Fibroblast of the conjunctiva (primary cell): Measurements from ENCODE around the gene PTGER4.
A peak's percentile ranks its signal among the peaks of the same experiment; 100 is the strongest.
"Not testable (repeated sequence)": the region's sequence is repeated elsewhere in the genome, so short reads cannot be mapped to it uniquely, and the experiment has no call there.

ENCODE experiments used
- DNase-seq: peaks from one replicate; pipeline ENCODE4 v3.0.0-alpha.2; 2010; ENCODE audit warnings: low read depth

Gene PTGER4

DNA sequence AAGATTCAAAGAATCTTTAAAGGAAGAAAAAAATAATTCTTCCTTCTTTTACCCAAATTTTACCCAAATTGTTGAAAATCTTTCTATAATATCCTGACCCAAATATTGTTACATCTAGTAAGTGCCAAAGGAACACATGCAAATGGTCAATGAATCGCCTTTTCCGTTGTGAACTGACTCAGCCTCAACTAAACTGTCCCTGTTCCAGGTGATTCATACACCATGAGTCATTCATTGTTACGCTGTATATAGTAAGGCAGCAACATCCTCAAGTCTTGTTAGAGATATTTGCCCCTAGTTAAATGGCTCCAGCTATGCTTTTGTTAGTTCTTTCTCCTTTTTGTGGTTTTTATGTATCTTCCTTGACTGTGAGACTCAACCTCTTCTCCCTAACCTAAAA lies 9.7 kb downstream of the PTGER4 start:
- DNase-seq: peak; percentile 93

GRCh38 chr5:40690267-40690666 lies 10.6 kb downstream of the PTGER4 start:
- no peak for DNase-seq

DNA sequence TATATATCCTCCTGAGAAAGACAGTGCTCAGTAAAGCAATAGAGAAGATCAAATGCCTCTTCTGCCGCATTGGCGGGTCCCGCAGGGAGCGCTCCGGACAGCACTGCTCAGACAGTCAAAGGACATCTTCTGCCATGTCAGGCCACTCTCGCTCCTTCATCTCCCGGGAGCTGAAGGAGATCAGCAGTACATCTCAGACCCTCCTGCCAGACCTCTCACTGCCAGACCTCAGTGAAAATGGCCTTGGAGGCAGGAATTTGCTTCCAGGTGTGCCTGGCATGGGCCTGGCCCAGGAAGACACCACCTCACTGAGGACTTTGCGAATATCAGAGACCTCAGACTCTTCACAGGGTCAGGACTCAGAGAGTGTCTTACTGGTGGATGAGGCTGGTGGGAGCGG lies 12.2 kb downstream of the PTGER4 start:
- DNase-seq: no peak

DNA sequence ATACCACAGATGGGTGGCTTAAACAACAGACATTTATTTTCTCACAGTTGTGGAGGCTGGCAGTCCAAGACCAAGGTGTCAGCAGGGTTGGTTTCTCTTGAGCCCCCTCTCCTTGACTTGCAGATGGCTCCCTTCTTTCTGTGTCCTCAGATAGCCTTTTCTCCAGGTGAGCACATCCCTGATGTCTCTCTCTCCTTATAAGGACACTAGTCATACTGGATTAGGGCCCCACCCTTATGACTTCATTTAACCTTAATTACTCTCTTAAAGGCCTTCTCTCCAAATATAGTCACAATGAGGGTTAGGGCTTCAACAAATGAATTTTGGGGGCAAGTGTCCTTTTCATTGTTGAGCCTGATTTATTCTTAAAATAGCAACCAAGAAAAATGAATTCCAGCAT lies 14.7 kb downstream of the PTGER4 start:
- no peak for DNase-seq

GRCh38 chr5:40700116-40700782 lies 20.5 kb downstream of the PTGER4 start:
- no peak for DNase-seq

DNA sequence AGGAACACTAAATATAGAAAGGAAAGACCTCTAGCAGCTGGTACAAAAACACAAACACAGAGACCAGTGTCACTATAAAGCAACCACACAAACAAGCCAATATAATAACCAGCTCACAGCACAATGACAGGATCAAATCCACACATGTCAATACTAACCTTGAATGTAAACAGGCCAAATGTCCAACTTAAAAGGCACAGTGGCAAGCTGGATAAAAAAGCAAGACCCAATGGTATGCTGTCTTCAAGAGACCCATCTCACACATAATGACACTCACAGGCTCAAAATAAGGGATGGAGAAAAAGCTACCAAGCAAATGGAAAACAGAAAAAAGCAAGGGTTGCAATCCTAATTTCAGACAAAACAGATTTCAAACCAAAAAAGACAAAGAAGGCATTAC lies 22.3 kb downstream of the PTGER4 start:
- not testable (repeated sequence) for DNase-seq

- DNase-seq: not testable (repeated sequence)
Observed at GRCh38 chr5:40705484-40705883, 25.8 kb downstream of the PTGER4 start.

DNA sequence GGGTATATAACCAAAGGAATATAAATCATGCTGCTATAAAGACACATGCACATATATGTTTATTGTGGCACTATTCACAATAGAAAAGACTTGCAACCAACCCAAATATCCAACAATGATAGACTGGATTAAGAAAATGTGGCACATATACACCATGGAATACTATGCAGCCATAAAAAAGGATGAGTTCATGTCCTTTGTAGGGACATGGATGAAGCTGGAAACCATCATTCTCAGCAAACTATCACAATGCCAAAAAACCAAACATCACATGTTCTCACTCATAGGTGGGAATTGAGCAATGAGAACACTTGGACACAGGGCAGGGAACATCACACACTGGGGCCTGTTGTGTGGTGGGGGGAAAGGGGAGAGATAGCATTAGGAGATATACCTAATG lies 30.9 kb downstream of the PTGER4 start:
- DNase-seq: not testable (repeated sequence)

- no peak for DNase-seq
Observed at GRCh38 chr5:40714001-40714400, 34.3 kb downstream of the PTGER4 start.

DNA sequence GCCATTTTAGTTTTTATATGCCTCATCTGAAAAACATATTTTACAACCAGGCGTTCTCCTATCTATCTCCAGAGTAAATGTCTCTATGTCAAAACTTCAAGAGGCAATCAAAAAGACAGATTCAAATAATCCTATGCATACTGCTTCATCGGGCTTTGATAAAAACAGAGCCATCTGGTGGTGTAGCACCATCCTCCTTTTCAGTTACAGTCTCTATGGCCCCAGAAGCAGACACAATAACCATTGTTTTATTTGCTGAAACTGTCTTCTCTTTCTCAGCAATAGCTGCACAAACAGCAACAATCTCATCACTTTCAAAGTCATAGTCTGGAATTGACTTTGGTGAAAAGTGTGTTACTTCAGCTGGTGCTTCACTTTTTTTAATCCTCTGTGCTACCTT lies 36.3 kb downstream of the PTGER4 start:
- peak; percentile 10 for DNase-seq

GRCh38 chr5:40716590-40716989 lies 36.9 kb downstream of the PTGER4 start:
- DNase-seq: no peak

- peak; percentile 56 for DNase-seq
Observed at GRCh38 chr5:40717281-40717680, 37.6 kb downstream of the PTGER4 start.

- no peak for DNase-seq
Observed at GRCh38 chr5:40720069-40720468, 40.4 kb downstream of the PTGER4 start.

GRCh38 chr5:40722497-40722911 lies 42.8 kb downstream of the PTGER4 start:
- DNase-seq: not testable (repeated sequence)

GRCh38 chr5:40733434-40733833 lies 53.7 kb downstream of the PTGER4 start:
- no peak for DNase-seq

- DNase-seq: no peak
Observed at GRCh38 chr5:40733879-40734563, 54.3 kb downstream of the PTGER4 start.

- DNase-seq: no peak
Observed at GRCh38 chr5:40734986-40735385, 55.3 kb downstream of the PTGER4 start.

- DNase-seq: no peak
Observed at GRCh38 chr5:40735609-40736008, 55.9 kb downstream of the PTGER4 start.

GRCh38 chr5:40736103-40736875 lies 56.6 kb downstream of the PTGER4 start:
- peak; percentile 55 for DNase-seq

GRCh38 chr5:40738502-40738901 lies 58.8 kb downstream of the PTGER4 start:
- no peak for DNase-seq
